NOMO-1 treated with dmso at 0.1 percent for 144 hours (cell line): ENCODE results near the gene ENTREP1.
"Not testable (repeated sequence)": the region's sequence is repeated elsewhere in the genome, so short reads cannot be mapped to it uniquely, and the experiment has no call there.

ENCODE experiments used
- DNase-seq: peaks from one replicate; lab custom pipeline; 2025; ENCODE audit not compliant: unreplicated experiment; lab: John Stamatoyannopoulos, UW

The ENTREP1 gene

DNA sequence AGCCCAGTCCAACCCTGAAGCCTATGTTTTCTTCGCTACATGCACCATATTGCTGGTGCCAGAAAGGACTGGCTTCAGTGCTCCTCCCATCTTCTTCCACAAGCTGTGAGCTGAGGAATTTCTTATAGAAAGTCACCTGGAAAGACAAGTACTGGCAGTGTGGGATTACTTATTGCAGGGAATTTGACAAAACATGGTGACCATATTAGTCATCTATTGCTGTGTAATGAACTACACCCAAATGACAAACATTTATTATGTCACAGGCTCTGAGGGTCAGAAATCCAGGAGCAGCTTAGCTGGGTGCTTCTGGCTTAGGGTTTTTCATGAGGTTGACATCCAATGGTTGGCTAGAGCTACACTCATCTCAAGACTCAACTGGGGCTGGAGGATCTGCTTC is 75.5 kb downstream of the ENTREP1 start:
- no peak for DNase-seq

DNA sequence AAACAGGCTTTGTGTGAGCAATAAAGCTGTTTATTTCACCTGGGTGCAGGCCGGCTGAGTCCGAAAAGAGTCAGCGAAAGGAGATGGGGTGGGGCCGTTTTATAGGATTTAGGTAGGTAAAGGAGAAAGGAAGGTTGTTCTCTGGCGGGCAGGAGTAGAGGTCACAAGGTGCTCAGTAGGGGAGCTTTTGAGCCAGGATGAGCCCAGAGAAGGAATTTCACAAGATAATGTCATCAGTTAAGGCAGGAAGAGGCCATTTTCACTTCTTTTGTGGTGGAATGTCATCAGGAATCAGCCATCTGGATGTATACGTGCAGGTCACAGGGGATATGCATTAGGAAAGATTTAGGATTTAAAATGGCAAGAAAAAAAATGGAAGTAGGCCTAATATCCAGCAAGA is 84.9 kb downstream of the ENTREP1 start:
- DNase-seq = not testable (repeated sequence)

DNA sequence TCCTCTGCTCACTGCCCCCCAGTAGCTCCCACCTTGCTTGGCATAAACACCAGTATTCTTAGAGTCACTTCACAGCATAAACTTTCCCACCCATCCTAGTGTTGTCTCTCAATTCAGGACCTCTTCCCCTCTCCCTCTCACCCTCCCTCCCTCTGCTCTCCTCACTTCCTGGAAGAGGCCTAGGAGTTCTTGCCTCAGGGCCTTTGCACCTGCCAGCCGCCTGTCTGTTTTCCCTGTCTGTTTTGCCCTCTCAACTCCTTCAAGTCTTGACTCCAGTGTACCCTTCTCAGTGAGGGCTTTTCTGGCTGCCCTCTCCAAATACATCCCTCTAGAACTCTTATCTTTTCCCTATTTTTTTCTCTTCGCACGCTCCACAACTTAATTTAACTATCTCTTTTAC is 86.2 kb downstream of the ENTREP1 start:
- DNase-seq = no peak

DNA sequence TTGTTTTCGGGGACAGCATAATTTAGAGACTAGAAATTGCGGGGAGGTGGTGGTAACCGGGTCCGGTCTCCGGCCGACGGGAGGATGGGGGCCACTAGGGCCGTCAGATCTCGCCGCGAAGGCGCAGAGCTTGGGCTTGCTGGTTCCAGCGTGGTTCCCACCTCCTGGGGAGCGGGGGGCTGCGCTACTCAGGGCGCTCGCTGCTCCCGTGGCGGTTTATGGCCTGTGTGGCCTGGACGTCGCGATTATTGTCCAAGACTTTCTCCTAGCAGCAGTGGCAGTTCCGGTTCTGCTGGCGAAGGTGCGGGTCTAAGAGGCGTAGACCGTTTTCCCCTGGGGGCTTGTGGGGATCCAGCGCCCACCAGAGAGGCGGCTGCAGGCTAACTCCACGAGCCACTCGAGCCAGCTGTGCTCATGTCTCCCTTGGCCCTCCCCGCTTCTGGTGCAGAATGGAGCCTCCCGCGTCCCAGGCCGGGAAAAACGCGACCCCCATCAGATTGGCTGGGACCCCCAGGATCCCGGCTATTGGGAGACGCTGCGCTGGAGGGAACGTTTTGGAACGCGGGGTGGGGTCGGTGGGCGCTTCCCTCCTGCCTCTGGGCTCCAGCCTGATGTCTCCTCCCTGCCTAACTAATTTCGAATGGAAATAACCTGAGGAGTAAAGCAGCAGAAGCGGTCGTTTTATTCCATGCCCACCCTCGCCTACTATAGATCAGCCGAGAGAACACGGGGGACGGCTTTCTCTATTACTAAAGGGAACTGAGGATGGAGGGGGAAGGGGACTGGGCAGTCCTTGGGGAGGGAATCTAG is 87.1 kb downstream of the ENTREP1 start:
- DNase-seq = no peak

DNA sequence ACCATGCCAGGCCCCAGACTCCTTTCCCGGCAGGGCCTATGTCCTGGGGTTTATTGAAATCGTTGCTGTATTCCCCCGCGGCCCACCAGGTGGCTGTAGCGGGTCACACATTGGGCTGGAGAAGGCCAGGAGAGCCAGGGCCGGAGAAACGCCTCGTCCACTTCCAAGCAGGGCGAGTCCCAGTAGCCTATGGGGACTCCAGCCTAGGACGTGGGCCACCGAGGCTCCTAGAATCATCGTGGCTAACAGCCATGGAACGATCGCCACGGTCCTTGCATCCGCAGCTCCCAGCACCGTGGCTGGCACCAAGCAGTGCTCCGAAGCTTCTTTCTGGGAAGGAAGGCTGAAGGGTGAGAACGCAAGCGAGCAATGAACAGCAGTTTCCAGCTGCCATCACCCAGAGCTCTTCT is 87.7 kb downstream of the ENTREP1 start:
- DNase-seq = no peak

DNA sequence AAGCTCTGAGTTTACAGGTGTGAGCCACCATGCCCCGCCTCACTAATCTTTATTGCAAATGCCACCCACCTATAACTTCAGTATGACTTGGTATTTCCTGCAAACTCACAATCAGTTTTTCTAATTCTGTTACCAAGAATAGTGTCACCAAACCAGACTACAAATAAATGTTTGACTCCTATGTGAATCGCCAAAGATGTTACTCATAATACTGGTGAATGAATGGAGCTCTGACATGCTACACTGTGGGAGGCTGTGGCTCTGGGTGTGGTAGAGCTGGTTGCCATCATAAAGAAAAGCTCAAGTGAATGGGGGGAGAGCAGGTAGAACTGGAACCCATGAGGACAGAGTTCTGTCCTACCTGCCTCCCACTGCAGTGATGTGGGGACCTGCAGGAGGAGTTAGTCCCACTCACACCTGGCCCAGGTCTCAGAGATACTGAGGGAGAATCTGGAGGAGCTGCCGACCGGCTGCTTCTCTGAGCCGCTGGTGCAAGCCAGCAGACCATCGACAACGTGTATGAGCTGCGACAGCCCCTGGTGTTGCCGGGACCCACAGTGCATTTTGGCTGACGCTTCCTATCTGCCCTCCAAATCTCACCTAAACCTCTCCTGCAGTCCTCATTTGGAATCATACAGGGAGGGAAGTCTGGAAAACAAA is 95.7 kb downstream of the ENTREP1 start:
- no peak for DNase-seq

DNA sequence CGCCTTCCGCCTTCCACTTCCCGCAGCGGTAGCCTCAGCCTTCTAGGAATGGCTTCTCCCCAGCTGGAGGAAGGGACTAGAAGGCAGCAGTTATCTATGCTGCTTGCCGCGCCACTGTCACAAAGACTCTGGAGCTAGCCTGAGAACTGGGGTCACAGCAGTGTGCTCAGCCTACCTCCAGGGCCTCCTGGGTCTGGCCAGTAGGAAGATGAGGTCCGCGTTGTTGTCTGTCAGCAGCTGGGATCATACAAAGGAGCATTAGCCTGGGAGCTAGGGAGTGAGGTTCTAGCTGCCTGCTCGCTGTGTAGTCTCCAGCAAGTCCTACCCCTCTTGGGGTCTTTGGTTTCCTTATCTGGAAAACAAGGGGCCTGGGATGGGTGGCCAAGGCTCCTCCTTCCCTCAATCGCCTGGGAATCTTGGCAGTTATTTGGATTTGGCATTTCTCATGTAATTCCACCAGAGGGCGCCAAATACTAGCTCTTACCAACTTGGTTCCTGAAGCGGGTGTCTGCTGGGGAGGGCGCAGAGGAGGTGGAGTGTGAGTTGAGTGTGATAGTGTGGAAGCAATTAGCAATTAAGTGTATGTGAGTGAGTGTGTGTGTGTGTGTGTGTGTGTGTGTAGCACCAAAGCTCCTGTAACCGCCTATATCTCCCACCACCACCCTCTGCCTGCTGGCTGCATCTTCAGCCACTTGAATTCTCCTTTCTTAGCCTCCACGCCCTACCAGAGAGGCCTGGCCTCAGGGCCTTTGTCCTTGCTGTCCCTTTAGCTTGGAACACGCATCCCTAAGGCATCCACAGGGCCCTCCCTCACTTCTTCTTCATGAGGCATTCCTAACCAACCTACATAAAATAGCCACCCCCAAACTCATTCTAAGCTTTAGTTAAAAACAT is 97.1 kb downstream of the ENTREP1 start:
- DNase-seq = no peak

DNA sequence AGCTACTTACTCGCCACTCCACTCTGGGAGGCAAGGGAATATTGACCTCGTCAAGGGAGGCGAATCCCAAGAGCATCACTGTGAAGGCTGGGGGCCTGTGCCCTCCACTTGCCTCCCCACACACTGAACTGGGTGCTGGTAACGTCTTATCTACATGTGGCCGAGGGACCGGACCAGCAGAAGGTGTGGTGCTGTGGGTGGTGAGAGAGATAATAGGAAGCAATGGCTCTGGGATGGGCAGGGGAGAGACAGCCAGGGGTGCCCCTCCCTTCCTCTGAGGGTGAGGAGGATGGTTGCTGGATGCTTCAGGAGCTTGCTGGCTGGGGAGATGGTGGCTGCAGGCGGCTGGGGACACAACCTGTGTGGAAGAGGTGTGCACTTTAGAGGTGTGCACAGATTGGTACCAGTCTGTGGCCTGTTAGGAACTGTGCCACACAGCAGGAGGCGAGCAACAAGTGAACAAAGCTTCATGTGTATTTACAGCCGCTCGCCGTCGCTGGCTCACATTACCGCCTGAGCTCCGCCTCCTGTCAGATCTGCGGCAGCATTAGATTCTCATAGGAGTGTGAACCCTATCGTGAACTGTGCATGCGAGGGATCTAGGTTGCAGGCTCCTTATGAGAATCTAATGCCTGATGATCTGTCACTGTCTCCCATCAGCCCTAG is 100.3 kb downstream of the ENTREP1 start:
- no peak for DNase-seq

DNA sequence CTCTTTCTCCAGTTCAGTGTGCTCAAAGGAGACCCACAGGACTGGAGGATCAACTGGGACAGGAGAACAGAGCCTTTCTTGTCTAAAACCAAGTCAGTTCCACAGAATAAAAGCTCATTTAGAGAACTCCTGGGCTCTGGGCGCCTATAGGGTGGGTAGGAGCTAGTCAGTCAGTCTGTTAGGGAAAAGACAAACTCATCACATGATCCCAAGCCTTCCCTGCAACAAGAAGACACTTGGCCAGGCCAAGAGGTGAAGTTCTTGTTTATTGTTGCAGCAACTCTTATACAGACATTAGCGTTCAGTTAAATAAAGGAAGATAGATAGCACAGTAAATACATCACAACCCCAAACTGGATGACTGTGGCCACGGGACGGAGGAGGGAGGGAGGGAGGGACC is 102.3 kb downstream of the ENTREP1 start:
- no peak for DNase-seq

DNA sequence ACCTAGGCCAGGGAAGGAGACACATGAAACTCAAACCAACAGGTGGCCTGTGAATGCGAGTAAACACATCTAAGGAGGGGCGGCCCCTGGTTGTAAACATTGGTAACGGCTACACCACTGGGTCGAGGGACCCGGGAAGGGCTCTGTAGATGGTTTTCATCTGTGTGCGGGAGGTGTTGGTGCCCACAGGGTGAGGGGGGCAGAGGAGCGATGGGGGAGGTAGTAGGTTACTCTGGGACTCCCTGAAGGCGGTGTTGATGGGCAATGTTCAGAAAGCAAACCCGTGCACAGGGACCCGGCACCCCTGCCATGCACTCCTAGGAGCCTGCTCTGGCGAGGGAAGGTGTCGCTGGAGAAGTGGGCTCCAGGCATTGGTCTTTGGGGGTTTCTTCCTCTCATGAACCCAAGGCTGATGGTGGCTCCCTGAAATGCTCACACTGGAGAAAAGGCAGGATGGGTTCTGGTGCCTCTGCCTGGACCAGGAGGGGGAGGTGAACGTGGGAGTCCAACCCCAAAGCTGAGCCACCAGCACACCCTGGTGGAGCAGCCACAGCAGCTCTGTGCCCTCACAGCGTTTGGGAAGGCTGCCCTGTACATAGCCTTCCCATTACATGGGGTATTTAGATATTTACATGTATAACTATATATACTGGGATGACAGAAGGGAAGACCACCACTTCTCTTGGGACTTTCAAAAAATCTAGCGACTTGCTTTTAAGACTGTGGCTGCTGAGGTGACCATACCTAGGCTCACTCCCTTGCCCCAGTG is 103.2 kb downstream of the ENTREP1 start:
- DNase-seq = no peak

DNA sequence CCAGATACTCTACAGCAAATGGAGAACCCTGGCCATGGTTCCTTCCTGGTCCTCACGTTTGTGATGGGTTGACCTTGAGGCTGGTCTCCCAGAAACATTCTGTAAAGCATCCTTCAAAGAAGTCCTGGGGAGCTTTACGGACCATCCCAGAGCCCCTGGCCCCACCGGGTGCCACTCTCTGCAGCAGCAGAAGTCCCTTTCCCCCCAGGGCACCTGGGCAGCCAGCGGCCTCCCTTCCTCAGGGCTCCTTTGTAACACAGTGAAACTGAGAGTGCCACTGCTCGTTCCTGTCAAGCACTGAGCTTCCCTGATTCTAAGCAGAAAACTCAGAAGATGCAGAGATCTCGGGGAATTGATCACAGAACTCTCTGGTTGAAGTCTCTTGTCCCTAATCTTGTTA is 104.3 kb downstream of the ENTREP1 start:
- DNase-seq = no peak

DNA sequence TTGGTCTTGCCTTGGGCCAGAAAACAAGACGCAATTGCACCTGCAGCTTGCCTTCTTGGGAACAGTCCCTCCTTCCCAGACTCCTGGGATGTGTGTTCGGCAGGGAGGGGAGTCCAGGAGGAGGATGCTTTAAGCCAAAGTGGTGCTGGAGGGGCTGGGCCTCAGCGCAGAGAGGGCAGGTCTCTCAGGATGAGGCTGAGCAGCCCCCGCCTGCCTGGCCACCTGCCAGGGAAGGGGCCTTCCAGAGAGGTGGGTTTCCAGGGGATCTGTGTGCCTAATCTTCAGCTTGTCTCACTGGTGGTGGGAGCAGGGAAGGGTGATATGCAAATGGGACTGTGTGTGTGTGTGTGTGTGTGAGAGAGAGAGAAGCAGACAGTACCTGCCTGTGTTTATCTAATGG is 105.2 kb downstream of the ENTREP1 start:
- DNase-seq = no peak

DNA sequence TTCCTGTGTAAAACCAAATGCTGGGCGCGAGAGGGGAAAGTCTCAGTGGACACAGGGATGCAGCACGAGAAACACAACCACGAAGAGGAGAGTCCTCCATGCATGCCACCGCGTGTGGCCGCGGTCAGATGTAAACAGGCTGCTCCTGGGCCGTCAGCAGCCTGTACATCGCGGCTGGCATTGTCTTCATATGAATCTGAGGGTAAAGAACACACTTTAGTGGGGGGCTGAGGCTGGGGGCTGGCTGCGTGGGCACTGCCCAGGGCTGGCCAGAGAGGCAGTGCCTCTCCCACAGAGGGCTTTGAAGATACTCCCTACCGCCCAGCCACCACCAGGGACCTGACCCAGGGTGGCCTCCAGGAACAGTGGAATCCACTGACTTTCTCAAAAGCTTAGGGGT is 106.2 kb downstream of the ENTREP1 start:
- no peak for DNase-seq

DNA sequence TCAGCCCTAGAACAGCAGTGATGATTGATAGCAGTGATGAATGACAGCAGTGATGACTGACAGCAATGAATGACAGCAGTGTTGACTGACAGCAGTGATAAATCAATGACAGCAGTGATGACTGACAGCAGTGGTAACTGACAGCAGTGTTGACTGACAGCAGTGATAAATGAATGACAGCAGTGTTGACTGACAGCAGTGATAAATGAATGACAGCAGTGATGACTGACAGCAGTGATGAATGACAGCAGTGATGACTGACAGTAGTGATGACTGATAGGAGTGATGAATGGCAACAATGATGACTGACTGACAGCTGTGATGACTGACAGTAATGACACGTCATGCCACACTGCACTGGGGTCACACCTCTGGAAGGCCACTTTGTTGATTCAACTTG is 106.8 kb downstream of the ENTREP1 start:
- no peak for DNase-seq

DNA sequence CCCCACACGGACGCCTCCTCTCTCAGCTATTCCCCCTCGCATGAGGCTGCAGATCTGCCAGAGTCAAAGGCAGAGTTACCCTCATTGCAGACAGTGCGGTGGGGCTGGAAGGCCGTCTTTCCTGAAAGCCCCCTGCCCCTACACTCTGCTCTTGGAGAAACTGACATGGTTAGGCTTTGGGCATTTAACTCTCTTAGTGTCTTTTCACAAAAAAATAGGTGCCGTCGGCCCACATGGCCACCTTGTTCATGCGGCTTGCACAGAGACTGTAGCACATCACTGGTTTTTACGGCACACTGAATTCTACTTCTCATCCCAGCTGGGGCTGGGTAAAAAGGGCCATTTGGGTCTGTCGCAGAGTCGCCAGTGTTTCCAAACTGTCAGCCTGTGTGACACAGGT is 107.6 kb downstream of the ENTREP1 start:
- no peak for DNase-seq

DNA sequence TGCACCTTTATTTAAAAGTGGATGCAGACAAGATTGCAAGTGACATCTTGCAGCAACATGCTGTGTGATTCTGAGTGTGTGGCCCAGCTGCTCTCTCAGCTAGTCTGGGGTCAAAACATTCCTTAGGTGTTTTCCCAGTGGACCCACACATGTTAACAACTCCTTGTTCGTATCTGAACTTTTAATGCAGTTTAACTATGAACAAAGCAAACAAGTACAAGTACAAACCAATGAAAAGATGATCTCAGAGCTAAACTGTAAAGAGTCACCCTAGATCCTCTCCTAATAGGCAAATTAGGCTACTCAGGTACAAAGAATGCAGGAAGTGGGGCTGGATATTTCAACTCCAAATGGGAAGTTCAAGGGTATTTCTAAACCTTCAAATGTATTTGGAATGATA is 108.4 kb downstream of the ENTREP1 start:
- DNase-seq = no peak

DNA sequence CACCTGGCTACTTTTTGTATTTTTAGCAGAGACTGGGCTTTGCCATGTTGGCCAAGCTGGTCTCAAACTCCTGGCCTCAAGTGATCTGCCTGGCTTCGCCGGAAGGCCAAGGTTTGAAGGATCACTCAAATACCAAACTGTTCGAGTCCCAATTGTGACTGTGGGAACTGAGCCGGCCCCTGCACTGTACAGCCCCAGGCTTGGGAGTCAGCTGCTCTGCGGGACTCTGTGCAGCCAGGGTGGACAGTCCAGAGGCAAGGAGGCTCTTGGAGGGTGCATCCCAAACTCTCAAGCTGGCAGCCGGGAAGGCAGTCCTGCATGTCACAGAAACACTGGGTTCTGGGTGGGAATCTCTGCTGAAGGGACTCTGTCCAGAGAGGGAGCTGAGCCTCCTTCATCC is 109.0 kb downstream of the ENTREP1 start:
- DNase-seq = no peak

DNA sequence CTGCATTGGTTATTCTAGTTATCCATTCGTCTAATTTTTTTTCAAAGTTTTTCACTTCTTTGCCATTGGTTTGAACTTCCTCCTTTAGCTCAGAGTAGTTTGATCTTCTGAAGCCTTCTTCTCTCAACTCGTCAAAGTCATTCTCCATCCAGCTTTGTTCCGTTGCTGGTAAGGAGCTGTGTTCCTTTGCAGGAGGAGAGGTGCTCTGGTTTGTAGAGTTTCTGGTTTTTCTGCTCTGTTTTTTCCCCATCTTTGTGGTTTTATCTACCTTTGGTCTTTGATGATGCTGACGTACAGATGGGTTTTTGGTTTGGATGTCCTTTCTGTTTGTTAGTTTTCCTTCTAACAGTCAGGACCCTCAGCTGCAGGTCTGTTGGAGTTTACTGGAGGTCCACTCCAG is 114.6 kb downstream of the ENTREP1 start:
- not testable (repeated sequence) for DNase-seq

DNA sequence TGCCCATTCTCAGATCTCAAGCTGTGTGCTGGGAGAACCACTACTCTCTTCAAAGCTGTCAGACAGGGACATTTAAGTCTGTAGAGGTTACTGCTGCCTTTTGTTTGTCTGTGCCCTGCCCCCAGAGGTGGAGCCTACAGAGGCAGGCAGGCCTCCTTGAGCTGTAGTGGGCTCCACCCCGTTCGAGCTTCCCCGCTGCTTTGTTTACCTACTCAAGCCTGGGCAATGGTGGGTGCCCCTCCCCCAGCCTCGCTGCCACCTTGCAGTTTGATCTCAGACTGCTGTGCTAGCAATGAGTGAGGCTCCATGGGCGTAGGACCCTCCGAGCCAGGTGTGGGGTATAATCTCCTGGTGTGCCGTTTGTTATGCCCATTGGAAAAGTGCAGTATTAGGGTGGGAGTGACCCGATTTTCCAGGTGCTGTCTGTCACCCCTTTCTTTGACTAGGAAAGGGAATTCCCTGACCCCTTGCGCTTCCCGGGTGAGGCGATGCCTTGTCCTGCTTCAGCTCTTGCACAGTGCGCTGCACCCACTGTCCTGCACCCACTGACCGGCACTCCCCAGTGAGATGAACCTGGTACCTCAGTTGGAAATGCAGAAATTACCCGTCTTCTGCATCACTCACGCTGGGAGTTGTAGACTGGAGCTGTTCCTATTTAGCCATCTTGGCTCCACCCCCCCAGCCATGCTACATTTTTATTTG is 115.4 kb downstream of the ENTREP1 start:
- not testable (repeated sequence) for DNase-seq
